Cardiac fibroblast (primary cell): ENCODE results near the gene TMEM108.

Source experiments
- DNase-seq, 2 donors: peaks; one replicate each; pipeline versions ENCODE4 v3.0.0 to v3.0.0-alpha.2; 2010; ENCODE audit warnings: low read depth in 2 of 2
- H3K4me3 ChIP-seq, 2 donors: replicated peaks in 1 of 2; 1 replicate in 1 of 2; 2 replicates in 1 of 2; pipeline ENCODE4 v1.5.1; 2011; ENCODE audit warnings: low read depth in 2 of 2, low read length in 2 of 2, mild to moderate bottlenecking in 2 of 2, moderate library complexity in 1 of 2
- CTCF ChIP-seq: IDR thresholded peaks from one replicate; pipeline ENCODE4 v1.5.1; 2011; ENCODE audit warnings: low read depth, mild to moderate bottlenecking, low read length, inconsistent platforms

TMEM108 gene

GRCh38 chr3:133049491-133049890, 11.3 kb downstream of the TMEM108 start:
- no peak for DNase-seq
- no peak overlapping the region for H3K4me3 ChIP-seq
- no peak for TF ChIP-seq CTCF

GRCh38 chr3:133050891-133051290, 12.7 kb downstream of the TMEM108 start:
- no peak for DNase-seq
- TF ChIP-seq CTCF: no peak
- no peak overlapping the region for H3K4me3 ChIP-seq

GRCh38 chr3:133053532-133053931, 15.3 kb downstream of the TMEM108 start:
- DNase-seq: no peak
- no peak for TF ChIP-seq CTCF
- H3K4me3 ChIP-seq: no peak overlapping the region

DNA sequence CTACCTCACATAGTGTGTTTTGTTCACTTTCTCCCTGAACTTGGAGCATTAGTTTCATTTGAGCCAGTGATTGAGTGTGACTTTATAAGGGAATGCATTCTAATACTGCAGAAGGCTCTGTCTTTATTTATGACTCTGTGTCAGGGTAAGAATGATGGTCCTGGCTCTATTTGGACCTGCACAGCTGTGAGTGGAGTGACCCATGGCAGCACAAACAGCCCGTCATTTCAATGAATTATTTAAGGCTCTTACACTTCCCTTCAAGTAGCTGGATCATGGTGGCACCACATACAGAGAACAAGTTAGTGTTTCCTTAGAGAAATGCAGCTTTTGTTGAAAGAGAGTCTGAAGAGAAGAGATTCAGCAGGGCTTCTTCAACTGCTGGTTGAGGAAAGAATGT, 16.4 kb downstream of the TMEM108 start:
- DNase-seq: no peak
- H3K4me3 ChIP-seq: no peak overlapping the region
- TF ChIP-seq CTCF: no peak

- no peak for DNase-seq
- H3K4me3 ChIP-seq: no peak overlapping the region
- TF ChIP-seq CTCF: no peak
Measured at GRCh38 chr3:133055339-133055738, 17.1 kb downstream of the TMEM108 start.

- no peak for DNase-seq
- no peak overlapping the region for H3K4me3 ChIP-seq
- TF ChIP-seq CTCF: no peak
Measured at GRCh38 chr3:133058243-133058642, 20.1 kb downstream of the TMEM108 start.

GRCh38 chr3:133058831-133059230, 20.6 kb downstream of the TMEM108 start:
- no peak for TF ChIP-seq CTCF
- no peak overlapping the region for H3K4me3 ChIP-seq
- no peak for DNase-seq
